ENCODE data around the gene HK3.
"Not testable (repeated sequence)": the region's sequence is repeated elsewhere in the genome, so short reads cannot be mapped to it uniquely, and the experiment has no call there.

Gene HK3

GRCh38 chr5:176883700-176884570 lies 15.2 kb downstream of the HK3 start:
- DNase-seq (ENCODE audit: low read depth) = no peak

GRCh38 chr5:176882567-176882903 lies 16.6 kb downstream of the HK3 start:
- no peak for DNase-seq (ENCODE audit: low read depth)

- DNase-seq (ENCODE audit: low read depth) = no peak
These were observed 17.2 kb downstream of the HK3 start for GRCh38 chr5:176881816-176882566.

- no peak for DNase-seq (ENCODE audit: low read depth)
These were observed 18.0 kb downstream of the HK3 start for GRCh38 chr5:176881021-176881749.

GRCh38 chr5:176880366-176881020 lies 18.7 kb downstream of the HK3 start:
- DNase-seq (ENCODE audit: low read depth) = no peak

- no peak for DNase-seq (ENCODE audit: low read depth)
These were observed 19.3 kb downstream of the HK3 start for GRCh38 chr5:176879663-176880361.

- no peak for DNase-seq (ENCODE audit: low read depth)
These were observed 20.1 kb downstream of the HK3 start for GRCh38 chr5:176878906-176879662.

GRCh38 chr5:176878463-176878862 lies 20.7 kb downstream of the HK3 start:
- DNase-seq (ENCODE audit: low read depth) = no peak

GRCh38 chr5:176877793-176878331 lies 21.3 kb downstream of the HK3 start:
- DNase-seq (ENCODE audit: low read depth) = no peak

GRCh38 chr5:176876506-176877431 lies 22.4 kb downstream of the HK3 start:
- no peak for DNase-seq (ENCODE audit: low read depth)

GRCh38 chr5:176875783-176876505 lies 23.2 kb downstream of the HK3 start:
- DNase-seq (ENCODE audit: low read depth) = no peak

GRCh38 chr5:176875014-176875550 lies 24.1 kb downstream of the HK3 start:
- no peak for DNase-seq (ENCODE audit: low read depth)

- DNase-seq (ENCODE audit: low read depth) = no peak
These were observed 24.9 kb downstream of the HK3 start for GRCh38 chr5:176874198-176874780.

- no peak for DNase-seq (ENCODE audit: low read depth)
These were observed 25.5 kb downstream of the HK3 start for GRCh38 chr5:176873541-176874172.

- DNase-seq (ENCODE audit: low read depth) = not testable (repeated sequence)
These were observed 26.1 kb downstream of the HK3 start for GRCh38 chr5:176873011-176873410.

GRCh38 chr5:176872586-176872985 lies 26.6 kb downstream of the HK3 start:
- DNase-seq (ENCODE audit: low read depth) = not testable (repeated sequence)

- DNase-seq (ENCODE audit: low read depth) = not testable (repeated sequence)
These were observed 28.5 kb downstream of the HK3 start for GRCh38 chr5:176870644-176871043.
